Neural crest cell (in vitro differentiated cells): ENCODE results near the gene FER. TPM values are rescaled to one million over a fixed set of nuclear protein-coding genes. Genes with fewer than 3 reads are reported as not detected.

Experiments
- DNase-seq: peaks from one replicate; pipeline ENCODE4 v3.0.0; 2021; ENCODE audit warnings: low read depth, mixed read lengths, low spot score
- H3K27ac Mint-ChIP-seq: one replicate; pipeline ENCODE4 v1.8.0; 2021; ENCODE audit warnings: mild to moderate bottlenecking, mixed read lengths; ENCODE audit not compliant: unreplicated experiment
- H3K27me3 Mint-ChIP-seq: 2 replicates; pipeline ENCODE4 v1.8.0; 2021; ENCODE audit warnings: low read depth, mild to moderate bottlenecking, mixed read lengths
- H3K36me3 Mint-ChIP-seq: 2 replicates; pipeline ENCODE4 v1.8.0; 2021; ENCODE audit warnings: low read depth, mild to moderate bottlenecking, mixed read lengths
- H3K4me1 Mint-ChIP-seq: 2 replicates; pipeline ENCODE4 v1.8.0; 2021; ENCODE audit warnings: mixed read lengths
- H3K4me3 Mint-ChIP-seq: one replicate; pipeline ENCODE4 v1.8.0; 2021; ENCODE audit warnings: mild to moderate bottlenecking, mixed read lengths
- H3K9me3 Mint-ChIP-seq: 2 replicates; pipeline ENCODE4 v1.8.0; 2021; ENCODE audit warnings: mixed read lengths
- total RNA-seq: library from RNA; stranded (reverse); gene quantifications from 2 replicates; pipeline ENCODE4 v1.2.1, GENCODE V29; 2021
- TF ChIP-seq, protein P1 (sequence below): fragments of 200-600 bp; sonication (generic); conservative IDR thresholded peaks from 2 replicates; pipeline ENCODE4 v1.5.0; 2021; ENCODE audit warnings: antibody characterized with exemption, mild to moderate bottlenecking

The FER gene
- total RNA-seq, 1 donor from 2014 or later, result 25.4 TPM

- Mint-ChIP-seq H3K27me3 (no peaks in the 10 kb centered on the region), H3K4me1 (no peaks in the 10 kb centered on the region), H3K36me3 (no peaks in the 10 kb centered on the region), H3K27ac (no peak overlapping the region), H3K9me3 (no peaks in the 10 kb centered on the region), H3K4me3 (no peak overlapping the region)
- TF ChIP-seq, protein P1, sequence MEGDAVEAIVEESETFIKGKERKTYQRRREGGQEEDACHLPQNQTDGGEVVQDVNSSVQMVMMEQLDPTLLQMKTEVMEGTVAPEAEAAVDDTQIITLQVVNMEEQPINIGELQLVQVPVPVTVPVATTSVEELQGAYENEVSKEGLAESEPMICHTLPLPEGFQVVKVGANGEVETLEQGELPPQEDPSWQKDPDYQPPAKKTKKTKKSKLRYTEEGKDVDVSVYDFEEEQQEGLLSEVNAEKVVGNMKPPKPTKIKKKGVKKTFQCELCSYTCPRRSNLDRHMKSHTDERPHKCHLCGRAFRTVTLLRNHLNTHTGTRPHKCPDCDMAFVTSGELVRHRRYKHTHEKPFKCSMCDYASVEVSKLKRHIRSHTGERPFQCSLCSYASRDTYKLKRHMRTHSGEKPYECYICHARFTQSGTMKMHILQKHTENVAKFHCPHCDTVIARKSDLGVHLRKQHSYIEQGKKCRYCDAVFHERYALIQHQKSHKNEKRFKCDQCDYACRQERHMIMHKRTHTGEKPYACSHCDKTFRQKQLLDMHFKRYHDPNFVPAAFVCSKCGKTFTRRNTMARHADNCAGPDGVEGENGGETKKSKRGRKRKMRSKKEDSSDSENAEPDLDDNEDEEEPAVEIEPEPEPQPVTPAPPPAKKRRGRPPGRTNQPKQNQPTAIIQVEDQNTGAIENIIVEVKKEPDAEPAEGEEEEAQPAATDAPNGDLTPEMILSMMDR, result no peak
- DNase-seq, result no peak
Measured at GRCh38 chr5:108736855-108737254, 10.8 kb upstream of the FER start.

GRCh38 chr5:108739376-108739775 is 8.3 kb upstream of the FER start:
- DNase-seq, result no peak
- TF ChIP-seq, protein P1, result no peak
- Mint-ChIP-seq H3K27ac (no peak overlapping the region), H3K9me3 (peaks cover 5% of the 10 kb centered on the region), H3K4me3 (no peak overlapping the region), H3K36me3 (no peaks in the 10 kb centered on the region), H3K27me3 (no peaks in the 10 kb centered on the region), H3K4me1 (peaks cover 9% of the 10 kb centered on the region)

DNA sequence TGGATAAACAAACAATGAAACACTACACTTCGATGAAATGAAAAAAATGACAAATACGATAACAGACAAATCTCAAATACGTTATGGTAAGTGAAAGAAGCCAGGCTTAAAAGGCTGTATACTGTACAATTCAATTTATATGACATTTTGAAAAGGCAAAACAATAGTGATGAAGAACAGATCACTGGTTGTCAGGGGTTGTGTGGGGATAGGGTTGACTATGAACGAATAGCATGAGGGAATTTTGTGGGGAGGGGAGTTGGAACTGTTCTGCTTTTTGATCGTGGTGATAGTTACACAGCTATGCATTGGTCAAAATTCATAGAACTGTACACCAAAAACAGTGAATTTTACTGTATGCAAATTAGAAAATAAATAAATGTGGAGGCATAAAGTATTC is 7.8 kb upstream of the FER start:
- DNase-seq, result no peak
- TF ChIP-seq, protein P1, result no peak
- H3K4me3 Mint-ChIP-seq, result no peak overlapping the region
- no peaks in the 10 kb centered on the region for H3K27me3 Mint-ChIP-seq
- peaks cover 5% of the 10 kb centered on the region for H3K9me3 Mint-ChIP-seq
- H3K36me3 Mint-ChIP-seq, result no peaks in the 10 kb centered on the region
- H3K27ac Mint-ChIP-seq, result no peak overlapping the region
- H3K4me1 Mint-ChIP-seq, result peaks cover 9% of the 10 kb centered on the region

GRCh38 chr5:108743319-108743718 is 4.4 kb upstream of the FER start:
- TF ChIP-seq, protein P1, result no peak
- H3K36me3 Mint-ChIP-seq, result no peaks in the 10 kb centered on the region
- no peak overlapping the region for H3K27ac Mint-ChIP-seq
- no peak overlapping the region for H3K4me3 Mint-ChIP-seq
- H3K9me3 Mint-ChIP-seq, result peaks cover 5% of the 10 kb centered on the region
- no peaks in the 10 kb centered on the region for H3K27me3 Mint-ChIP-seq
- DNase-seq, result no peak
- peaks cover 23% of the 10 kb centered on the region for H3K4me1 Mint-ChIP-seq

DNA sequence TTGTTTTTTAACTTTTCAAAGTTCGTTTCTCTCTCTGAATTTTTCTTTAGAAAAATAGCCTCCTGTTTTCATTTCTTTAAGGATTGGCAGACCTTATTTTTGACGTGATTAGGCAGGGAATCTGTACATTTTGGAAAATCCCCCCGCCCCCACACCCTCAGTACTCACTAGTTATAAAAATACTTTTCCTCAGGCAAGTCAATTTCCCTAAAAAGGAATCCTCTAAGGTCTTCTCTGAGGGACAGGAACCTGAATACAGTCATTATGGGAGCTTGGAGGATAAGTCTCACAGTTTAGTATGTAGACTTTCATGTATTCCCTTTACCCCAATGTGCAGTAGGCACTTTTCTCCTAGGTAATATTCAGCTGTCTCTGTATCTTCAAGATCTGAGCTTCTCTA is 3.9 kb upstream of the FER start:
- H3K4me3 Mint-ChIP-seq, result no peak overlapping the region
- H3K27me3 Mint-ChIP-seq, result no peaks in the 10 kb centered on the region
- H3K27ac Mint-ChIP-seq, result no peak overlapping the region
- TF ChIP-seq, protein P1, result no peak
- peaks cover 5% of the 10 kb centered on the region for H3K9me3 Mint-ChIP-seq
- no peaks in the 10 kb centered on the region for H3K36me3 Mint-ChIP-seq
- no peak for DNase-seq
- peaks cover 23% of the 10 kb centered on the region for H3K4me1 Mint-ChIP-seq
